ENCODE measurements around the gene ZNRF1.

ZNRF1 gene

GRCh38 chr16:75152635-75153034 is 153.8 kb downstream of the ZNRF1 start:
- DNase-seq (ENCODE audit: low read depth), result no peak

- DNase-seq (ENCODE audit: low read depth), result no peak
Measured at GRCh38 chr16:75160386-75160785, 161.6 kb downstream of the ZNRF1 start.

Data from stimulated activated CD8-positive, alpha-beta memory T cell treated with anti-CD3 and anti-CD28 coated beads, Interleukin-15, amount 100 ng/mL, for 1 hour (primary cell).